ENCODE measurements around the gene UBE2O. TPM values are rescaled to one million over a fixed set of nuclear protein-coding genes. Genes with fewer than 3 reads are reported as not detected.

UBE2O gene
- total and polyA plus RNA-seq, 2 donors (not counting 3 experiments of a cell fraction or from before 2014, with no cell fraction given): 13.9 to 34.1 TPM

DNA sequence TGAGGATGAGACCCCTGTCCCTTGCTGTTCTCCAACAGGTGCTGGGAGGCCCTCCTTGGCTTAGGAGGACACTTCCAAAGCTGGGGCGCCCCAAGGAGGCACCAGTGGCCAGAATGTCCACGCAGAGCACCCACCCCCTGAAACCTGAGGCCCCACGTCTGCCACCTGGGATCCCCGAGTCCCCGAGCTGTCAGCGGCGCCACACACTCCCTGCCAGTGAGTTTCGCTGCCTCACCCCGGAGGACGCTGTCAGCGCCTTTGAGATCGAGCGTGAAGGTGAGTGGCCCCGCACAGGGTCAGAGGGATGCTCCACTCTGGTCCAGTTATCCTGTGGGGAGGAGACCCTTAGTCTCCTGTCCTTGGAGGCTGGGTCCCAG is 15.7 kb upstream of the UBE2O start:
- Histone ChIP-seq H3K9ac (replicated peaks; ENCODE audit: extremely low read depth, insufficient read depth, low read length) (no peak overlapping the region), H3K27ac (ENCODE audit: insufficient read depth, low read depth, low read length) (no peak overlapping the region), H3K4me3 (replicated peaks in 1 of 3; ENCODE audit: insufficient read depth in 1 of 3, low read depth in 1 of 3, low read length in 3 of 3) (no peak overlapping the region), H4K20me1 (replicated peaks; ENCODE audit: control insufficient read depth, extremely low read depth, insufficient read depth, low read length) (no peaks in the 10 kb centered on the region), H3K36me3 (ENCODE audit: control insufficient read depth in 2 of 2, extremely low read depth in 1 of 2, insufficient read depth in 2 of 2, low read length in 2 of 2) (peaks cover 0 to 9% of the 10 kb centered on the region in 2 experiments), H3K4me2 (ENCODE audit: insufficient read depth, low read length) (no peak overlapping the region), H3K79me2 (ENCODE audit: control insufficient read depth, insufficient read depth, low read length) (no peaks in the 10 kb centered on the region), H3K9me3 (replicated peaks; ENCODE audit: control insufficient read depth, insufficient read depth, low read length) (no peaks in the 10 kb centered on the region), H3K9me1 (replicated peaks; ENCODE audit: control insufficient read depth, extremely low read depth, insufficient read depth, low read length) (no peaks in the 10 kb centered on the region), H3K4me1 (ENCODE audit: control insufficient read depth, extremely low read depth, insufficient read depth, low read length) (no peaks in the 10 kb centered on the region), H3K27me3 (ENCODE audit: control insufficient read depth in 2 of 2, insufficient read depth in 2 of 2, low read length in 2 of 2) (no peaks in the 10 kb centered on the region), H2AFZ (ENCODE audit: low read depth, low read length) (no peak overlapping the region)
- no peak for FAIRE-seq
- intact Hi-C loops (cut with micrococcal nuclease): no loop called here
- TF ChIP-seq, protein P1, sequence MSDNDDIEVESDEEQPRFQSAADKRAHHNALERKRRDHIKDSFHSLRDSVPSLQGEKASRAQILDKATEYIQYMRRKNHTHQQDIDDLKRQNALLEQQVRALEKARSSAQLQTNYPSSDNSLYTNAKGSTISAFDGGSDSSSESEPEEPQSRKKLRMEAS (IDR thresholded peaks at IDR 0.05; ENCODE audit: insufficient read depth, insufficient read length): no peak
- no peak for TF ChIP-seq JUN (IDR thresholded peaks at IDR 0.05; ENCODE audit: borderline replicate concordance, insufficient read depth, insufficient read length, low read depth)
- TF ChIP-seq GATA2 (IDR thresholded peaks at IDR 0.05; ENCODE audit: insufficient read depth, insufficient read length, low read depth, low read length): no peak
- TF ChIP-seq, protein P2, sequence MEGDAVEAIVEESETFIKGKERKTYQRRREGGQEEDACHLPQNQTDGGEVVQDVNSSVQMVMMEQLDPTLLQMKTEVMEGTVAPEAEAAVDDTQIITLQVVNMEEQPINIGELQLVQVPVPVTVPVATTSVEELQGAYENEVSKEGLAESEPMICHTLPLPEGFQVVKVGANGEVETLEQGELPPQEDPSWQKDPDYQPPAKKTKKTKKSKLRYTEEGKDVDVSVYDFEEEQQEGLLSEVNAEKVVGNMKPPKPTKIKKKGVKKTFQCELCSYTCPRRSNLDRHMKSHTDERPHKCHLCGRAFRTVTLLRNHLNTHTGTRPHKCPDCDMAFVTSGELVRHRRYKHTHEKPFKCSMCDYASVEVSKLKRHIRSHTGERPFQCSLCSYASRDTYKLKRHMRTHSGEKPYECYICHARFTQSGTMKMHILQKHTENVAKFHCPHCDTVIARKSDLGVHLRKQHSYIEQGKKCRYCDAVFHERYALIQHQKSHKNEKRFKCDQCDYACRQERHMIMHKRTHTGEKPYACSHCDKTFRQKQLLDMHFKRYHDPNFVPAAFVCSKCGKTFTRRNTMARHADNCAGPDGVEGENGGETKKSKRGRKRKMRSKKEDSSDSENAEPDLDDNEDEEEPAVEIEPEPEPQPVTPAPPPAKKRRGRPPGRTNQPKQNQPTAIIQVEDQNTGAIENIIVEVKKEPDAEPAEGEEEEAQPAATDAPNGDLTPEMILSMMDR (IDR thresholded peaks at IDR 0.05; ENCODE audit: extremely low read depth in 1 of 2, insufficient read depth in 1 of 2, low read depth in 1 of 2, low read length in 2 of 2): no peak
- TF ChIP-seq POLR2A (IDR thresholded peaks at IDR 0.05; ENCODE audit: low read depth, low read length): no peak
- TF ChIP-seq FOS (IDR thresholded peaks at IDR 0.05; ENCODE audit: borderline replicate concordance, insufficient read depth, low read length): no peak
- TF ChIP-seq EZH2 (IDR thresholded peaks at IDR 0.05; ENCODE audit: borderline replicate concordance, low read depth, low read length, severe bottlenecking): no peak
- no TSS peak for BruUV-seq (replicated peaks)
- ChIA-PET POLR2A (no interaction called here), CTCF (interaction anchor here (3.4 kb wide), 1 partner anchor 37 kb away, joined by 110 read pairs; no protein-coding TSS in a partner anchor)
- no peak for DNase-seq (ENCODE audit: low read depth, low spot score)
- dilution Hi-C loops (cut with MboI; ENCODE audit: extremely low pct_ligation_motif_present, low sequenced_read_pairs): no loop called here
